ENCODE data around the gene HAPLN3.
A peak's percentile ranks its signal among the peaks of the same experiment; 100 is the strongest.

The HAPLN3 gene

GRCh38 chr15:88882785-88883184, 12.6 kb downstream of the HAPLN3 start:
- no peak for DNase-seq
- Histone ChIP-seq H3K4me3 (ENCODE audit: low read depth, low read length) (no peak overlapping the region), H3K27ac (no peak overlapping the region), H3K9me3 (ENCODE audit: severe bottlenecking) (no peaks in the 10 kb centered on the region), H3K27me3 (ENCODE audit: insufficient read depth, low read depth, severe bottlenecking) (no peaks in the 10 kb centered on the region), H3K36me3 (no peaks in the 10 kb centered on the region)
- TF ChIP-seq, protein P1, sequence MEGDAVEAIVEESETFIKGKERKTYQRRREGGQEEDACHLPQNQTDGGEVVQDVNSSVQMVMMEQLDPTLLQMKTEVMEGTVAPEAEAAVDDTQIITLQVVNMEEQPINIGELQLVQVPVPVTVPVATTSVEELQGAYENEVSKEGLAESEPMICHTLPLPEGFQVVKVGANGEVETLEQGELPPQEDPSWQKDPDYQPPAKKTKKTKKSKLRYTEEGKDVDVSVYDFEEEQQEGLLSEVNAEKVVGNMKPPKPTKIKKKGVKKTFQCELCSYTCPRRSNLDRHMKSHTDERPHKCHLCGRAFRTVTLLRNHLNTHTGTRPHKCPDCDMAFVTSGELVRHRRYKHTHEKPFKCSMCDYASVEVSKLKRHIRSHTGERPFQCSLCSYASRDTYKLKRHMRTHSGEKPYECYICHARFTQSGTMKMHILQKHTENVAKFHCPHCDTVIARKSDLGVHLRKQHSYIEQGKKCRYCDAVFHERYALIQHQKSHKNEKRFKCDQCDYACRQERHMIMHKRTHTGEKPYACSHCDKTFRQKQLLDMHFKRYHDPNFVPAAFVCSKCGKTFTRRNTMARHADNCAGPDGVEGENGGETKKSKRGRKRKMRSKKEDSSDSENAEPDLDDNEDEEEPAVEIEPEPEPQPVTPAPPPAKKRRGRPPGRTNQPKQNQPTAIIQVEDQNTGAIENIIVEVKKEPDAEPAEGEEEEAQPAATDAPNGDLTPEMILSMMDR (IDR thresholded peaks at IDR 0.05; ENCODE audit: low read depth, low read length), result no peak

GRCh38 chr15:88881775-88882174, 13.6 kb downstream of the HAPLN3 start:
- no peaks in the 10 kb centered on the region for H3K36me3 ChIP-seq
- no peaks in the 10 kb centered on the region for H3K9me3 ChIP-seq (ENCODE audit: severe bottlenecking)
- no peak overlapping the region for H3K27ac ChIP-seq
- DNase-seq, result no peak
- no peak overlapping the region for H3K4me3 ChIP-seq (ENCODE audit: low read depth, low read length)
- TF ChIP-seq, protein P1 (IDR thresholded peaks at IDR 0.05; ENCODE audit: low read depth, low read length), result no peak
- no peaks in the 10 kb centered on the region for H3K27me3 ChIP-seq (ENCODE audit: insufficient read depth, low read depth, severe bottlenecking)

DNA sequence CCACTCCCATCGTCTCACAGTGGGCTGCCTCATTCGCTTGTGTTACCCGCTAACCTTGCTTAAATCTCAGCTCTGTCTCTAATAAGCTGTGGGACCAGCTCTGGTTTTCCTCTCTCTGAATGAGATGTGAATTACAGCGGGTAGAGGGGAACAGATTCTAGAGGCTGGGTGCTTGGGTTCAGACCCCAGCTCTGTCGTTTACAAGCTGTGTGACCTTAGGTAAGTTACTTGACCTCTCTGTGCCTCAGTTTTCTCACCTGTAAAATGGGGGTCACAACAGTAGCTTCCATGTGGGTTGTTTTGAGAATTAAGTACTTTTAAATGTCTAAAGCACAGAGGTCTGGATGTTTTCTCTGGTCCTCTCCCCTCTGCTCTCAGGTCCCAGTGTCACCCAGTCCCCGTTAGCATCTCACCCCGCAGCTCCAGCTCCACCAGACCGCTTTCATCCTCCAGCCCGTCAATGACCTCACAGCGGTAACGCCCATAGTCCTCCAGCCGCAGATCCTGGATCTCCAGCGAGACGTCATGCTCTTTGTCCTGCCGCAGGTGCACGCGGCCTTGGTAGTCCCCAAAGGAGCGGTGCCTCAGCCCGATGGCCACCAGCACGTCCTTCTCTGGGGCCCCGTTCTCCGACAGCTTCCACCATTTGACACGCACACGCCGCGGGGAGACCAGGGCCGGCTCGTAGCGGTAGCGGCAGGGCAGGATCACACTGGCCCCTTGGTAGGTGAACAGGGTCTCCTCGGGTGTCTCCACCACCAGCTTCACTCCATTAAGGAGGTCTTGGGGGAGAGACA, 14.2 kb downstream of the HAPLN3 start:
- Histone ChIP-seq H3K27ac (no peak overlapping the region), H3K4me3 (ENCODE audit: low read depth, low read length) (no peak overlapping the region)

GRCh38 chr15:88878720-88879184, 16.6 kb downstream of the HAPLN3 start:
- no peaks in the 10 kb centered on the region for H3K9me3 ChIP-seq (ENCODE audit: severe bottlenecking)
- TF ChIP-seq, protein P1 (IDR thresholded peaks at IDR 0.05; ENCODE audit: low read depth, low read length), result peak; percentile 94
- H3K4me3 ChIP-seq (ENCODE audit: low read depth, low read length), result no peak overlapping the region
- DNase-seq, result peak; percentile 81
- H3K27me3 ChIP-seq (ENCODE audit: insufficient read depth, low read depth, severe bottlenecking), result no peaks in the 10 kb centered on the region
- no peaks in the 10 kb centered on the region for H3K36me3 ChIP-seq
- H3K27ac ChIP-seq, result no peak overlapping the region

More for the DNA sequence above, 14.2 kb downstream of the HAPLN3 start:
- Histone ChIP-seq H3K36me3 (no peaks in the 10 kb centered on the region), H3K9me3 (ENCODE audit: severe bottlenecking) (no peaks in the 10 kb centered on the region), H3K27me3 (ENCODE audit: insufficient read depth, low read depth, severe bottlenecking) (no peaks in the 10 kb centered on the region)
- DNase-seq, result no peak
- TF ChIP-seq, protein P1 (IDR thresholded peaks at IDR 0.05; ENCODE audit: low read depth, low read length), result no peak

- Histone ChIP-seq H3K27me3 (ENCODE audit: insufficient read depth, low read depth, severe bottlenecking) (no peaks in the 10 kb centered on the region), H3K9me3 (ENCODE audit: severe bottlenecking) (no peaks in the 10 kb centered on the region), H3K36me3 (no peaks in the 10 kb centered on the region), H3K27ac (no peak overlapping the region), H3K4me3 (ENCODE audit: low read depth, low read length) (no peak overlapping the region)
- DNase-seq, result no peak
- TF ChIP-seq, protein P1 (IDR thresholded peaks at IDR 0.05; ENCODE audit: low read depth, low read length), result no peak
These were observed 17.4 kb downstream of the HAPLN3 start for GRCh38 chr15:88877906-88878305.

Data from WERI-Rb-1 (cell line).